Measurements from ENCODE around the gene ADAMTS9. TPM values are rescaled to one million over a fixed set of nuclear protein-coding genes. Genes with fewer than 3 reads are reported as not detected.

ADAMTS9 gene
- total RNA-seq, 1 experiment from 2014 or later = 0.46 TPM

DNA sequence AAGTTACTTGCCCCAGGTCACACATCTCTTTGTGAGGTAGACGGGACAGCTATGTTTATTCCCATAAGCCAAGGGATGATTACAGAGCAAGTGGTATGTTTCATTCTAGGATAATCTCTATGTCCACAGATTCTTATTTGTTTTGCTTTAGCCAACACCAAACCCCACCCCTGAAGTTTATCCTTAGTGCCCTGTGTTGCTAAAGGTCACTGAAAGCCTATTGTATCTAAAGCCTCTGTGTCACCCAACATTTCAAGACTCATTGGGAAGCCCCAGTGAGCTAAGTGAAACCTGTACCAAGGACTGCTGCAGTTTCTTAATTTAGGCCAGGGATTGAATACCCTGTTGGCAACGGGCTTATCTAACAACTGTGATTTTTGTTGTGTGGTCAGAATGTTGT lies 135.6 kb downstream of the ADAMTS9 start:
- Histone ChIP-seq H2BK20ac (ENCODE audit: low read depth, low read length, poor library complexity, severe bottlenecking) (no peak overlapping the region), H3K14ac (ENCODE audit: insufficient read depth, low read length) (no peak overlapping the region), H3K9ac (ENCODE audit: extremely low read depth, insufficient read length, low read length) (no peak overlapping the region), H4K91ac (ENCODE audit: insufficient read length, low read depth, low read length) (no peak overlapping the region), H3K23me2 (ENCODE audit: insufficient read length, low read depth, low read length, poor library complexity, severe bottlenecking) (no peaks in the 10 kb centered on the region), H3K4me2 (ENCODE audit: insufficient read depth, insufficient read length, low read length) (no peak overlapping the region), H2AK5ac (ENCODE audit: insufficient read length, low read length) (no peak overlapping the region), H4K20me1 (ENCODE audit: control insufficient read depth, insufficient read depth, insufficient read length) (no peaks in the 10 kb centered on the region), H3K79me2 (ENCODE audit: insufficient read depth, low read length) (no peaks in the 10 kb centered on the region), H4K8ac (replicated peaks; ENCODE audit: insufficient read length, low read depth, low read length) (no peak overlapping the region), H3K18ac (ENCODE audit: insufficient read length, low read depth, low read length) (no peak overlapping the region), H3K79me1 (ENCODE audit: insufficient read depth, low read depth, low read length, poor library complexity, severe bottlenecking) (no peaks in the 10 kb centered on the region), H2BK120ac (ENCODE audit: low read depth, low read length, poor library complexity, severe bottlenecking) (no peak overlapping the region), H3K27me3 (ENCODE audit: insufficient read depth, low read length) (no peaks in the 10 kb centered on the region), H3T11ph (ENCODE audit: low read length) (no peak overlapping the region), H3K27ac (ENCODE audit: insufficient read length, low read depth, low read length) (no peak overlapping the region), H2BK15ac (ENCODE audit: low read depth, low read length) (no peak overlapping the region), H4K5ac (ENCODE audit: insufficient read length, low read depth, low read length) (no peak overlapping the region), H3K9me3 (ENCODE audit: control insufficient read depth, low read depth, low read length) (no peaks in the 10 kb centered on the region), H2BK5ac (ENCODE audit: insufficient read length, low read length) (no peak overlapping the region), H3K56ac (ENCODE audit: insufficient read length, low read depth, low read length) (no peak overlapping the region), H3K23ac (ENCODE audit: insufficient read length, low read depth, low read length) (no peak overlapping the region), H2BK12ac (ENCODE audit: insufficient read length, low read depth, low read length) (no peak overlapping the region), H2AFZ (ENCODE audit: low read length) (no peak overlapping the region), H3K4me1 (ENCODE audit: insufficient read depth, low read length) (no peaks in the 10 kb centered on the region), H3K4ac (ENCODE audit: low read depth, low read length) (no peak overlapping the region)
- no peak for TF ChIP-seq CTCF (conservative IDR thresholded peaks at IDR 0.05)
- peaks cover 2 to 7% of the 10 kb centered on the region in 2 experiments; a peak in 2 of 4 replicates for H3K4me1 Mint-ChIP-seq
- no peaks in the 10 kb centered on the region for H3K27me3 Mint-ChIP-seq (ENCODE audit: low read depth)
- DNase-seq = no peak
- no peak overlapping the region for H3K27ac Mint-ChIP-seq
- H3K4me3 Mint-ChIP-seq = no peak overlapping the region
- H3K36me3 Mint-ChIP-seq (ENCODE audit: insufficient read depth in 1 of 3, low read depth in 3 of 3) = no peaks in the 10 kb centered on the region
- WGBS (ENCODE audit: extremely low coverage, insufficient read length, low lambda C conversion rate) = no CpG with 5 or more reads among the region's 2 CpGs
- no peaks in the 10 kb centered on the region for H3K9me3 Mint-ChIP-seq
